RWPE1 (cell line): ENCODE measurements around the gene SIGLEC1.

Source experiments
- CTCF ChIA-PET: fragments of 350-600 bp; sonication (Branson Sonifier 250); formaldehyde crosslinking; extraction: SDS; loops from one replicate; lab custom pipeline; 2021; lab: Yijun Ruan, JAX
- POLR2A ChIA-PET: fragments of 400-600 bp; formaldehyde crosslinking; extraction: SDS; loops from one replicate; lab custom pipeline; 2020; ENCODE audit warnings: antibody characterized with exemption; ENCODE audit not compliant: low non-redundant PET; lab: Yijun Ruan, JAX
- DNase-seq: peaks from one replicate; pipeline ENCODE4 v3.0.0; 2012; ENCODE audit warnings: low spot score
- H3K27ac ChIP-seq: fragments of 450-650 bp; 2 replicates; pipeline ENCODE4 v1.5.1; 2017
- CTCF ChIP-seq: fragments of 450-650 bp; conservative IDR thresholded peaks from 2 replicates; pipeline ENCODE4 v1.5.1; 2017; ENCODE audit warnings: low read depth, mild to moderate bottlenecking

The SIGLEC1 gene

GRCh38 chr20:3689978-3690377, 22.4 kb downstream of the SIGLEC1 start:
- CTCF ChIA-PET = interaction anchor here (0.8 to 1.1 kb wide), 2 partner anchors 13 to 20 kb away, joined by 3 to 7 read pairs; no protein-coding TSS in a partner anchor
- H3K27ac ChIP-seq = no peak overlapping the region
- POLR2A ChIA-PET = no interaction called here

GRCh38 chr20:3687655-3688054, 24.7 kb downstream of the SIGLEC1 start:
- CTCF ChIA-PET = interaction anchor here (0.6 to 2.4 kb wide), 3 partner anchors 11 to 98 kb away, joined by 3 to 10 read pairs (median 7); no protein-coding TSS in a partner anchor
- H3K27ac ChIP-seq = peak overlapping the region; percentile 69
- POLR2A ChIA-PET = no interaction called here
- peak; percentile 57 for DNase-seq
- TF ChIP-seq CTCF = no peak

More at GRCh38 chr20:3689978-3690377, 22.4 kb downstream of the SIGLEC1 start:
- no peak for TF ChIP-seq CTCF
- no peak for DNase-seq

- ChIA-PET POLR2A (no interaction called here), CTCF (interaction anchor here (0.6 to 2.4 kb wide), 3 partner anchors 10 to 97 kb away, joined by 3 to 10 read pairs (median 7); no protein-coding TSS in a partner anchor)
- no peak for TF ChIP-seq CTCF
- peak; percentile 63 for DNase-seq
- H3K27ac ChIP-seq = peak overlapping the region; percentile 69
Measured at GRCh38 chr20:3686867-3687321, 25.5 kb downstream of the SIGLEC1 start.

GRCh38 chr20:3686421-3686820, 26.0 kb downstream of the SIGLEC1 start:
- peak overlapping the region; percentile 69 for H3K27ac ChIP-seq
- ChIA-PET CTCF (interaction anchor here (2.1 to 2.2 kb wide), 2 partner anchors 10 to 25 kb away, joined by 7 to 11 read pairs; no protein-coding TSS in a partner anchor), POLR2A (no interaction called here)
- no peak for TF ChIP-seq CTCF
- no peak for DNase-seq

- no peak for TF ChIP-seq CTCF
- DNase-seq = no peak
- no peak overlapping the region for H3K27ac ChIP-seq
- ChIA-PET POLR2A (no interaction called here), CTCF (interaction anchor here (1.0 to 2.1 kb wide), 3 partner anchors 9 to 26 kb away, joined by 5 to 11 read pairs (median 6); no protein-coding TSS in a partner anchor)
Measured at GRCh38 chr20:3685341-3685740, 27.1 kb downstream of the SIGLEC1 start.

GRCh38 chr20:3681931-3682781, 30.2 kb downstream of the SIGLEC1 start, which contains the start of gene ADAM33:
Gene ADAM33, minus strand, starts transcription at chr20:3682010. Its CDS starts 6 bp downstream, at chr20:3682004.
- ChIA-PET CTCF (interaction anchor here (0.7 to 2.8 kb wide), 2 partner anchors 15 to 29 kb away, joined by 3 to 10 read pairs; no protein-coding TSS in a partner anchor), POLR2A (no interaction called here)
- H3K27ac ChIP-seq = no peak within 1 kb of the TSS
- no peak for DNase-seq
- TF ChIP-seq CTCF = no peak
